Neural progenitor cell (in vitro differentiated cells): ENCODE measurements around the gene BAIAP3. TPM values are rescaled to one million over a fixed set of nuclear protein-coding genes. Genes with fewer than 3 reads are reported as not detected.
"Not testable (repeated sequence)": the region's sequence is repeated elsewhere in the genome, so short reads cannot be mapped to it uniquely, and the experiment has no call there.

Experiments used
- DNase-seq: peaks from one replicate; pipeline ENCODE4 v3.0.0-alpha.2; 2016; ENCODE audit warnings: low spot score
- H2AFZ ChIP-seq: fragments of 200-600 bp; sonication (generic); replicated peaks from 2 replicates; pipeline ENCODE4 v1.6.1; 2016; ENCODE audit warnings: antibody characterized with exemption
- H3F3A ChIP-seq: fragments of 200-600 bp; sonication (generic); 2 replicates; pipeline ENCODE4 v1.6.1; 2016; ENCODE audit warnings: antibody characterized with exemption, low read depth
- H3K27ac ChIP-seq: fragments of 200-600 bp; sonication (generic); 2 replicates; pipeline ENCODE4 v1.5.1; 2016; ENCODE audit warnings: mild to moderate bottlenecking
- H3K27me3 ChIP-seq: fragments of 200-600 bp; sonication (generic); 2 replicates; pipeline ENCODE4 v1.6.1; 2016; ENCODE audit warnings: mild to moderate bottlenecking, moderate library complexity
- H3K36me3 ChIP-seq: fragments of 200-600 bp; sonication (generic); 2 replicates; pipeline ENCODE4 v1.5.1; 2016
- H3K4me1 ChIP-seq: fragments of 200-600 bp; sonication (generic); 2 replicates; pipeline ENCODE4 v1.6.1; 2016; ENCODE audit warnings: mixed run types
- H3K4me2 ChIP-seq: fragments of 200-600 bp; sonication (generic); 2 replicates; pipeline ENCODE4 v1.6.1; 2016
- H3K4me3 ChIP-seq: fragments of 200-600 bp; sonication (generic); 2 replicates; pipeline ENCODE4 v1.5.1; 2016
- H3K79me2 ChIP-seq: fragments of 200-600 bp; sonication (generic); 2 replicates; pipeline ENCODE4 v1.6.1; 2016; ENCODE audit warnings: low read depth
- H3K9ac ChIP-seq: fragments of 200-600 bp; sonication (generic); 2 replicates; pipeline ENCODE4 v1.6.1; 2016
- H3K9me3 ChIP-seq: fragments of 200-600 bp; sonication (generic); 2 replicates; pipeline ENCODE4 v1.5.1; 2016; ENCODE audit warnings: low read depth
- H4K20me1 ChIP-seq: fragments of 200-600 bp; sonication (generic); 2 replicates; pipeline ENCODE4 v1.6.1; 2016; ENCODE audit warnings: low read depth
- H3K27ac Mint-ChIP-seq: 3 replicates; pipeline ENCODE4 v1.8.0; 2021; ENCODE audit warnings: mixed read lengths
- H3K27me3 Mint-ChIP-seq: 2 replicates; pipeline ENCODE4 v1.8.0; 2022; ENCODE audit warnings: low read depth, mild to moderate bottlenecking, inconsistent platforms, moderate library complexity, mixed read lengths; ENCODE audit not compliant: insufficient read depth
- H3K36me3 Mint-ChIP-seq: 3 replicates; pipeline ENCODE4 v1.8.0; 2021; ENCODE audit warnings: mixed read lengths
- H3K4me1 Mint-ChIP-seq: 3 replicates; pipeline ENCODE4 v1.8.0; 2021; ENCODE audit warnings: mixed read lengths
- H3K4me3 Mint-ChIP-seq: 3 replicates; pipeline ENCODE4 v1.8.0; 2021; ENCODE audit warnings: mild to moderate bottlenecking, moderate library complexity, mixed read lengths
- H3K9me3 Mint-ChIP-seq: 3 replicates; pipeline ENCODE4 v1.8.0; 2020; ENCODE audit warnings: mixed read lengths
- EZH2 ChIP-seq: fragments of 200-600 bp; sonication (generic); IDR thresholded peaks from 2 replicates; pipeline ENCODE4 v1.6.1; 2017; ENCODE audit warnings: antibody characterized with exemption, mild to moderate bottlenecking, moderate library complexity
- EZH2phosphoT487 ChIP-seq: fragments of 200-600 bp; sonication (generic); IDR thresholded peaks from 2 replicates; pipeline ENCODE4 v1.6.1; 2017; ENCODE audit warnings: antibody characterized with exemption
- total RNA-seq: library from RNA; depleted of rRNA; stranded (reverse); fragments of >200 nt; gene quantifications from 2 replicates; pipeline ENCODE4 v1.2.3, GENCODE V29; 2015; ENCODE audit warnings: low replicate concordance
- TF ChIP-seq, protein P1 (sequence below): fragments of 200-600 bp; sonication (generic); IDR thresholded peaks from 2 replicates; pipeline ENCODE4 v1.5.1; 2017; ENCODE audit warnings: antibody characterized with exemption, mild to moderate bottlenecking

BAIAP3 gene
- total RNA-seq, 1 donor from 2014 or later: 0.34 TPM

DNA sequence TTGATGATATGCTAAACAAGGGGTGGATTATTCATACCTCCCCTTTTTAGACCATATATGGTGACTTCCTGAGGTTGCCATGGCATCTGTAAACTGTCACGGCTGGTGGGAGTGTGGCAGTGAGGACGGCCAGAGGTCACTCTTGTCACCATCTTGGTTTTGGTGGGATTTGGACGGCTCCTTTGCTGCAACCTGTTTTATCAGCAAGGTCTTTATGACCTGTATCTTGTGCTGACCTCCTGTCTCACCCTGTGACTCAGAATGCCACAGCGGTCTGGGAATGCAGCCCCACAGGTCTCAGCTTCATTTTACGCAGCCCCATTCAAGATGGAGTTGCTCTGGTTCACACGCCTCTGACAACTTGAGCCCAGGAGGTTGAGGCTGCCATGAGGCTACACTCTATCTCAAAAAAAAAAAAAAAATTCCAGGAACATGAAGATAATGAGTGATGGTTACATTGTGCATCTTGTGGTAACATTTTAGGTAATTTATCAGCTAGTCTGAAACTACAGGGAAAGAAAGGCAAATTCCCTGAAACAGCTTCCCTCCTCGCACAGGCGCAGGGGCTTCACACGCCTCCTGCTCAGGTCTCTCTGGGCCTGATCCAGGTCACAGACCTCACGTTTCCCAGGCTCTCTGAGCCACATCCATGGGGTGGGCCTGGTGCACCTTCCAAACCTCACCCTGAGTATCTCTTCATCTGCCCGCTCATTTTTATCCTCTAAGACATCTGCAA is 39.4 kb upstream of the BAIAP3 start:
- Histone ChIP-seq H3F3A (peaks cover 4% of the 10 kb centered on the region), H3K4me2 (no peak overlapping the region), H3K79me2 (no peaks in the 10 kb centered on the region), H2AFZ (no peak overlapping the region), H3K27me3 (peaks cover 34% of the 10 kb centered on the region), H3K4me1 (peaks cover 12% of the 10 kb centered on the region), H3K9me3 (no peaks in the 10 kb centered on the region), H4K20me1 (no peaks in the 10 kb centered on the region), H3K27ac (no peak overlapping the region), H3K36me3 (no peaks in the 10 kb centered on the region), H3K4me3 (no peak overlapping the region), H3K9ac (no peak overlapping the region)
- Mint-ChIP-seq H3K36me3 (no peaks in the 10 kb centered on the region), H3K4me1 (peaks cover 14% of the 10 kb centered on the region), H3K27ac (no peak overlapping the region), H3K9me3 (no peaks in the 10 kb centered on the region), H3K27me3 (peaks cover 25% of the 10 kb centered on the region), H3K4me3 (peak overlapping the region; percentile 0)
- DNase-seq: no peak
- TF ChIP-seq, protein P1, sequence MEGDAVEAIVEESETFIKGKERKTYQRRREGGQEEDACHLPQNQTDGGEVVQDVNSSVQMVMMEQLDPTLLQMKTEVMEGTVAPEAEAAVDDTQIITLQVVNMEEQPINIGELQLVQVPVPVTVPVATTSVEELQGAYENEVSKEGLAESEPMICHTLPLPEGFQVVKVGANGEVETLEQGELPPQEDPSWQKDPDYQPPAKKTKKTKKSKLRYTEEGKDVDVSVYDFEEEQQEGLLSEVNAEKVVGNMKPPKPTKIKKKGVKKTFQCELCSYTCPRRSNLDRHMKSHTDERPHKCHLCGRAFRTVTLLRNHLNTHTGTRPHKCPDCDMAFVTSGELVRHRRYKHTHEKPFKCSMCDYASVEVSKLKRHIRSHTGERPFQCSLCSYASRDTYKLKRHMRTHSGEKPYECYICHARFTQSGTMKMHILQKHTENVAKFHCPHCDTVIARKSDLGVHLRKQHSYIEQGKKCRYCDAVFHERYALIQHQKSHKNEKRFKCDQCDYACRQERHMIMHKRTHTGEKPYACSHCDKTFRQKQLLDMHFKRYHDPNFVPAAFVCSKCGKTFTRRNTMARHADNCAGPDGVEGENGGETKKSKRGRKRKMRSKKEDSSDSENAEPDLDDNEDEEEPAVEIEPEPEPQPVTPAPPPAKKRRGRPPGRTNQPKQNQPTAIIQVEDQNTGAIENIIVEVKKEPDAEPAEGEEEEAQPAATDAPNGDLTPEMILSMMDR: no peak
- no peak for TF ChIP-seq EZH2

DNA sequence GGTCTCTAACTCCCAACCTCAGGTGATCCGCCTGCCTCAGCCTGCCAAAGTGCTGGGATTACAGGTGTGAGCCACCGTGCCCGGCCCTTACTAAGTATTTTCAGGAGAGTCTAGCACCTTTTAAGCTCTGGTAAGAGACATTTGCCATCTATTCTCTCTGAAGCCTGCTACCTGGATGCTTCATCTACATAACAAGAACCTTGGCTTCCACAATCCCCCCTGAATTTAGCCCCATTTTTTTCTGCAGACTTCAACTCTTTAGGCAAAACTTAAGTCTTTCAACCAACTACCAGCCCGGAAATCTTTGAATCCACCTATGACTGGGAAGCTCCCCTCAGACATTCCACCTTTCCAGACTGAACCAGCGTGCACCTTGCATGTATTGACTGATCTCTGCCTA is 38.0 kb upstream of the BAIAP3 start:
- Mint-ChIP-seq H3K9me3 (no peaks in the 10 kb centered on the region), H3K4me1 (peaks cover 6% of the 10 kb centered on the region), H3K27me3 (peaks cover 18% of the 10 kb centered on the region), H3K4me3 (no peak overlapping the region), H3K27ac (no peak overlapping the region), H3K36me3 (no peaks in the 10 kb centered on the region)
- H3K4me1 ChIP-seq: no peaks in the 10 kb centered on the region
- no peaks in the 10 kb centered on the region for H3K36me3 ChIP-seq
- H2AFZ ChIP-seq: no peak overlapping the region
- H4K20me1 ChIP-seq: no peaks in the 10 kb centered on the region
- TF ChIP-seq EZH2: no peak
- TF ChIP-seq, protein P1: no peak
- TF ChIP-seq EZH2phosphoT487: no peak
- H3K27ac ChIP-seq: no peak overlapping the region
- H3K9me3 ChIP-seq: no peaks in the 10 kb centered on the region
- no peak overlapping the region for H3K4me2 ChIP-seq
- no peaks in the 10 kb centered on the region for H3F3A ChIP-seq
- no peak for DNase-seq
- H3K4me3 ChIP-seq: no peak overlapping the region
- no peaks in the 10 kb centered on the region for H3K79me2 ChIP-seq
- H3K9ac ChIP-seq: no peak overlapping the region
- peaks cover 32% of the 10 kb centered on the region for H3K27me3 ChIP-seq

DNA sequence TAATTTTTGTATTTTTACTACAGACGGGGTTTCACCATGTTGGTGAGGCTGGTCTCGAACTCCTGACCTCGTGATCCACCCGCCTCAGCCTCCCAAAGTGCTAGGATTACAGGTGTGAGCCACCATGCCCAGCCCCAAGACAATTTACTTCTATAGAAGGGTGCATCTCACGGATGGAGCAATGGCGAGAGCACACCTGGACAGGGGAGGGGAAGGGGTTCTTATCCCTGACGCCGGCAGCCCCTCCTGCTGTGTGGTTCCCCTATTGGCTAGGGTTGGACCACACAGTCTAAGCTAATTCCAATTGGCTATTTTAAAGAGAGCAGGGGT is 36.8 kb upstream of the BAIAP3 start:
- H3K9me3 ChIP-seq, H3K27ac ChIP-seq, H2AFZ ChIP-seq, H3K9me3 Mint-ChIP-seq, H3K4me2 ChIP-seq, H3K27ac Mint-ChIP-seq, H3K79me2 ChIP-seq, H3K4me3 Mint-ChIP-seq, H3K4me1 ChIP-seq, DNase-seq, H3K4me3 ChIP-seq, H4K20me1 ChIP-seq, H3K36me3 ChIP-seq, H3F3A ChIP-seq, H3K9ac ChIP-seq, H3K4me1 Mint-ChIP-seq, H3K36me3 Mint-ChIP-seq: not testable (repeated sequence)
- H3K27me3 Mint-ChIP-seq: peaks cover 17% of the 10 kb centered on the region
- peaks cover 32% of the 10 kb centered on the region for H3K27me3 ChIP-seq

DNA sequence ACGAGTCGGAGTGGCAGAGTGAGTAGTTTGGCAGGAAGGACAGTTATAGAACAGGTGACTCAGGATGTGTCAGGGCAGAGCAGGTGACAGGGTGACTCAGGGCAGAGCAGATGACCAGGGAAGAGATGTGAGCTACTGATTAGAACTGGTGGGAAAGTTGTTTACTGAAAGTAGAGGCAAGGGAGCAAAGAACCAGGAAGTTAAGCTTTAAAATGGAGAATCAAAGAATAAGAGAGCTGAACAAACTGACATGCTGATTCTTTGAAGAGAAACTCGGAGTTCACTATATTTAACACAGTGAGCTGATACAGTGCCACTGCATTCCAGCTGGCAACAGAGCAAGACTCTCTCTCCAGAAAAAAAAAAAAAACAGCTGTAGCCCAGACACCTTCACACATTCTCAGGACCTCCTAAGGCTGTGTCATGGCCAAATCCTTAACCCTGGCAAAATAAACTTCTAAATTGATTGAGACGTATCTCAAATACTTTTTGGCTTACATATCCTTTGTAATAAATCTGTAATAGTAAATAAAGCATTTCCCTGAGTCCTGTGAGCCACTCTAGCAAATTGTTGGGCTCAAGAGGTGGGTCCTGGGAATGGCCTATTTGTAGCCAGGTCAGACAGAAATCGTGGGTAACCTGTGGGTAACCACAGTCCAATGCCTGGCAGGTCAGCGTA is 36.3 kb upstream of the BAIAP3 start:
- no peak for DNase-seq
- H3K27me3 Mint-ChIP-seq: peaks cover 14% of the 10 kb centered on the region
- no peaks in the 10 kb centered on the region for H3K79me2 ChIP-seq
- H3K4me1 Mint-ChIP-seq: peaks cover 11% of the 10 kb centered on the region
- H3K27me3 ChIP-seq: peaks cover 30% of the 10 kb centered on the region
- H3K9me3 Mint-ChIP-seq: no peaks in the 10 kb centered on the region
- H3K9ac ChIP-seq: no peak overlapping the region
- no peak overlapping the region for H3K4me3 Mint-ChIP-seq
- H3K36me3 ChIP-seq: no peaks in the 10 kb centered on the region
- H3K9me3 ChIP-seq: no peaks in the 10 kb centered on the region
- H3K4me3 ChIP-seq: no peak overlapping the region
- H3K36me3 Mint-ChIP-seq: no peaks in the 10 kb centered on the region
- no peaks in the 10 kb centered on the region for H4K20me1 ChIP-seq
- no peak overlapping the region for H3K4me2 ChIP-seq
- H3K27ac Mint-ChIP-seq: no peak overlapping the region
- no peak overlapping the region for H2AFZ ChIP-seq
- H3K4me1 ChIP-seq: peaks cover 3% of the 10 kb centered on the region
- no peak overlapping the region for H3K27ac ChIP-seq
- no peaks in the 10 kb centered on the region for H3F3A ChIP-seq
- no peak for TF ChIP-seq EZH2phosphoT487
- TF ChIP-seq, protein P1: no peak
- TF ChIP-seq EZH2: no peak
